ENCODE results near the gene FANK1.

DNA sequence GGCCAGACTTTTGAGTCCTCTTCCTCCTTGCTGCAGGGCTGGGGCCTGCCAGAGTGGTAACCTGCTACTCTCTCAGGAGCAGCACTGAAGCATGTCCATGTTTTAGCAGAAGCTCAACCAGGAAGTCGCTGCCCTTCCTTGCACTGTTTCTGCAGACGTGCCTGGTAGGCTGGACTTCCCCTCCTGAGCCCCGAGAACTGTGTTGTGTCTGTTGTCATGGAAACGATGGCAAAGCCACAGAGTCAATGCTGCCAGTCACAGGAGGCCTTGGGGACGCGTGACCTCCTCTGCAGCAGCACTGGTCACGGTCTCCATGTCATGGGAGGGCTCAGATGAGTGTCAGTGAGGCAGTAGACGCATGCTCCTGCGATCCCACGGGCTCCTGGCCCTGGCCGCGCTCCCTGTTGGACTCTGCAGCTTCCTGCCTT is 145.5 kb downstream of the FANK1 start:
- TF ChIP-seq SIN3A (IDR thresholded peaks at IDR 0.05; ENCODE audit: borderline replicate concordance, low read depth, low read length) (no peak), MXI1 (IDR thresholded peaks at IDR 0.05; ENCODE audit: low read depth, low read length) (peak; percentile 49; the same call in 1 of the 2 replicates), CTCF (IDR thresholded peaks at IDR 0.05) (no peak)
- TF ChIP-seq, protein P1, sequence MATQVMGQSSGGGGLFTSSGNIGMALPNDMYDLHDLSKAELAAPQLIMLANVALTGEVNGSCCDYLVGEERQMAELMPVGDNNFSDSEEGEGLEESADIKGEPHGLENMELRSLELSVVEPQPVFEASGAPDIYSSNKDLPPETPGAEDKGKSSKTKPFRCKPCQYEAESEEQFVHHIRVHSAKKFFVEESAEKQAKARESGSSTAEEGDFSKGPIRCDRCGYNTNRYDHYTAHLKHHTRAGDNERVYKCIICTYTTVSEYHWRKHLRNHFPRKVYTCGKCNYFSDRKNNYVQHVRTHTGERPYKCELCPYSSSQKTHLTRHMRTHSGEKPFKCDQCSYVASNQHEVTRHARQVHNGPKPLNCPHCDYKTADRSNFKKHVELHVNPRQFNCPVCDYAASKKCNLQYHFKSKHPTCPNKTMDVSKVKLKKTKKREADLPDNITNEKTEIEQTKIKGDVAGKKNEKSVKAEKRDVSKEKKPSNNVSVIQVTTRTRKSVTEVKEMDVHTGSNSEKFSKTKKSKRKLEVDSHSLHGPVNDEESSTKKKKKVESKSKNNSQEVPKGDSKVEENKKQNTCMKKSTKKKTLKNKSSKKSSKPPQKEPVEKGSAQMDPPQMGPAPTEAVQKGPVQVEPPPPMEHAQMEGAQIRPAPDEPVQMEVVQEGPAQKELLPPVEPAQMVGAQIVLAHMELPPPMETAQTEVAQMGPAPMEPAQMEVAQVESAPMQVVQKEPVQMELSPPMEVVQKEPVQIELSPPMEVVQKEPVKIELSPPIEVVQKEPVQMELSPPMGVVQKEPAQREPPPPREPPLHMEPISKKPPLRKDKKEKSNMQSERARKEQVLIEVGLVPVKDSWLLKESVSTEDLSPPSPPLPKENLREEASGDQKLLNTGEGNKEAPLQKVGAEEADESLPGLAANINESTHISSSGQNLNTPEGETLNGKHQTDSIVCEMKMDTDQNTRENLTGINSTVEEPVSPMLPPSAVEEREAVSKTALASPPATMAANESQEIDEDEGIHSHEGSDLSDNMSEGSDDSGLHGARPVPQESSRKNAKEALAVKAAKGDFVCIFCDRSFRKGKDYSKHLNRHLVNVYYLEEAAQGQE (IDR thresholded peaks at IDR 0.05; ENCODE audit: low read depth, low read length) = no peak

Measured in SK-N-SH (cell line).